ENCODE measurements around the gene LUC7L. TPM values are rescaled to one million over a fixed set of nuclear protein-coding genes. Genes with fewer than 3 reads are reported as not detected.

LUC7L gene
- 44.1 and 52.7 TPM in 2 replicates for total RNA-seq

DNA sequence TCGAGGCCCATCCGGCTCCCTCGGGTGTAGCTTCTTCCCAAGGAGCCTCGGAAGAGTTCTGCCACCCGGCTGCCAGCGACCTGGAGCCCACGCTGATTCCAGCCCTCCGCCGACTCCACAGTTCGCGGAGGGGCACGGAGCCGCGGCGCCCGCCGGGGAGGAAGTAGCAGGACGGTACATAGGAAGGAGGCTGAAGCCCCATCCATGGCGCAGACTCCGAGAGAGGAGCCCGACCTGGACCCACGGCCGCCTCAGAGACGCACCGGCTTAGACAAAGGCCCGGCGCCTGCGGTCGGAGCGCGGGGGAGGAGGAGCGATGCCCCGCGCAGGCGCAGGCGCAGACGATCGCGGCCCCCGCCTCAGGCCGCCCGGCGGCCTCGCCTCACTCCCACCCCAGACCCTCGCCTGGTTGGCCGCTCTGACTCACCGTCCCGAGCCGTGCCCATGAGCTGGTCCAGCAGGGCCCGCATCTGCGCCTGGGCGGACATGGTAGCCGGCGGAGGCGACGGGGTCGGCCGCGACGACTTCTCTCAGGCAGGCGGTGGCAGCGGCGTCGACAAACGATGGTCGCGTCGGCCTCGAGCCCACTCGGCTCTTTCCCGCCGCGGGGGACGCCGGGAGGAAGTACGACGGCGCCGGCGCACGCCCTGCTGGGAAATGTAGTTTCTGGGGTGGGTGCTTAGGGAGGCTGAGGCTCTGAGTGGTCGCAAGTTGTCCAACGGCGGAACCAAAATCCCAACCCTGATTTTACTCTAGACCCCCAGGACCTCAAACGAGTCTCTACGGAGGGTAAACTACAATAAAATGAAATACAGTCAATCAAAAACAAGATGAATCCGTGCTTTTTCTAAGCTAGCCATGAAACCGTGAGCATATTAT, at the start of gene LUC7L:
LUC7L (minus strand) TSS at position 598 of the 879 bp plus-strand sequence; CDS start at position 488, 110 bp downstream.
- DNase-seq (ENCODE audit: low read depth) = peak; percentile 85
- TF ChIP-seq CTCF (IDR thresholded peaks at IDR 0.05; ENCODE audit: insufficient read depth, low read depth, low read length) = no peak
- H3K4me3 ChIP-seq (ENCODE audit: low read depth, low read length) = peak within 1 kb of the TSS; percentile 95

DNA sequence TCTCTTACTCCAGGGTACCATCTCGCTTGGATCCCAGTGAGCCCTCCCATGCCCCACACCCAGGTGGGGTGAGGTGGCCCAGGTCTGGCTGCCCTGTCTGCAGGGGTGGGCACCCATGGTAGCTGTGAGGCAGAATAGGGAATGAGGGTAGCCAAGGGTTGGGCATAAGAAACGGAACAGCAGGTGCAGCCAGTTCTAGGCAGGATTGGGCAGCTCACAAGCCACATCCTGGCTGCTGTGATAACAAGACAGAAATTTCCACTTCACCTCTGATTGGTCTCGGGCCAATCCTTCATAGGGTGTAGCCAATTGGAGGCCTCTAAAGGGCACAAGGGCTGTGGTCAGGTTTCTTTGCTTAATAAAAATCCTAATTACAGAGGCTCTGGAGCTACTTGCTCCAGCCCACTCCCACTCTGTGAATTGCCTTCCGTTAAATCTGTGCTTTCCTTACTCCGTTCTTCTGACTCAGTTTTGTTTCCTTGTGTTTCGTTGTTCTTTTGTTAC, 49.7 kb upstream of the LUC7L start:
- no peak for TF ChIP-seq CTCF (IDR thresholded peaks at IDR 0.05; ENCODE audit: insufficient read depth, low read depth, low read length)
- peak; percentile 54 for DNase-seq (ENCODE audit: low read depth)
- H3K4me3 ChIP-seq (ENCODE audit: low read depth, low read length) = no peak overlapping the region

GRCh38 chr16:276426-277077, 47.3 kb upstream of the LUC7L start:
- TF ChIP-seq CTCF (IDR thresholded peaks at IDR 0.05; ENCODE audit: insufficient read depth, low read depth, low read length) = no peak
- DNase-seq (ENCODE audit: low read depth) = no peak
- H3K4me3 ChIP-seq (ENCODE audit: low read depth, low read length) = no peak overlapping the region

DNA sequence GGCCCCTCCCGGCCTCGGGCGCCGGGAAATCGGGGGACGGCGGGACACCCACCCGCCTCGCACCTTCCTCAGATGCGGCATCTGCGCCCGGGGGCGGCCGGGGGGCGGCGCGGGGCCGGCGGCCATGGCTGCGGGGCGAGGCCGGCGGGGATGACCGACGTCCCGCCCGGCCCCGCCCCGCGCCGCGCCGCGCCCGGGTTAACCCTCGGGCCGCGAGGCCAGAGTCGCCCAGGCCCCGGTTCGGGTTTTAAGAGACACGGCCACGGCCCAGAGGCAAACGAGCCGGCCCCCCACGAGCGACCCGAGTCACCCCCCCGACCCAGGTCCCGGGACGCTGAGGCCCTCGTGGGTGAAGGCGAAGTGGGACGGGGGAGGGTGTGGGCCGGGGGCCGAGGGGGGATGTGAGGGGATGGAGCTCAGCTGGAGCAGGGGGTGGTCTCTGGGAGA, 46.6 kb upstream of the LUC7L start, which contains the start of gene RGS11:
RGS11 (minus strand) TSS at position 159 of the 447 bp plus-strand sequence; CDS start at position 126, 33 bp downstream.
- H3K4me3 ChIP-seq (ENCODE audit: low read depth, low read length) = peak within 1 kb of the TSS; percentile 54
- no peak for TF ChIP-seq CTCF (IDR thresholded peaks at IDR 0.05; ENCODE audit: insufficient read depth, low read depth, low read length)
- no peak for DNase-seq (ENCODE audit: low read depth)

- H3K4me3 ChIP-seq (ENCODE audit: low read depth, low read length) = peak overlapping the region; percentile 54
- no peak for TF ChIP-seq CTCF (IDR thresholded peaks at IDR 0.05; ENCODE audit: insufficient read depth, low read depth, low read length)
- no peak for DNase-seq (ENCODE audit: low read depth)
Observed at GRCh38 chr16:275041-275641, 45.9 kb upstream of the LUC7L start.

DNA sequence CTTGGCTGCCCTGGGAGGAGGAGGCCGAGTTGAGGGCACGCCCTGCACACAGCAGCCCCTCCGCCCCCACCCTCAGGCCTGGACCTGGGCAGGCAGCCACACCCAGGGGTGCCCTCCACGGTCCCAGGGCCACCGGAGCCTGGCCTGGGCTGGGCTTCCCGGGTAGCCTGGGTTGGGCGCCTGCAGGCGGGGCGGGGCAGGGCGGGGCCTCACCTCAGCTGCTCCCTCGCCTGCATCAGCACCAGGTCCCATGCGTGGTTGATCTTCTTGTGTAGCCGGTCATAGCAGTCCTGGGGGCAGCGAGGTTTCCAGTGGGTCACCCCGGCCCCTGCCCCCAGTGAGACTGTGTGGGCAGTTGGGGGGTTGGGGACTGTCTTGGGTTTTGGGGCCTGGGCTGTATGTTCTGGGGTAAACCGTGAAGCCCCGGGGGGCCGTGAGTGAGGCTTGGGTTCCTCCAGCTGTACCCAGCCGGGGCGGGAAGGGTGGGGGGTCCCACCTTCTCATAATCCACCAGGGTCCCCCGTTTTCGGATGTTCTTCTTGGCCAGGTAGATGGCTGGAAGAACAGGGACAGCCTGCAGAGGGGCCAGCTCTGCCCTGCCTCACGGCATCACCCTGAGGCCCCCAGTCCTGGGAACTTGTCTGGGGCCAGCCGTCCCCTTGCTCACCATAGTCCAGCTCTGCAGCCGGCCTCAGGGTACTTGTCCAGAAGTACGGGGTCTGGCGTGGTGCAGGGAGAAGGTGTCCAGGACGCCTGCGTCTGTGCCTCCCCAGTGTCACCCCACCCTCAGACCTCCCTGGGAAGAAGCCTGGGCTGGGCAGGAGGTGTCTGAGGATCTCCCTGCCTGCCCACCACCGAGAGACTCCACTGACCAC, 44.5 kb upstream of the LUC7L start:
- no peak for DNase-seq (ENCODE audit: low read depth)
- no peak for TF ChIP-seq CTCF (IDR thresholded peaks at IDR 0.05; ENCODE audit: insufficient read depth, low read depth, low read length)
- no peak overlapping the region for H3K4me3 ChIP-seq (ENCODE audit: low read depth, low read length)

All from fibroblast of villous mesenchyme (primary cell).